ENCODE data around the gene PRELID3B. TPM values are rescaled to one million over a fixed set of nuclear protein-coding genes. Genes with fewer than 3 reads are reported as not detected.

Gene PRELID3B
- total RNA-seq, 1 donor from 2014 or later: 52.8 TPM

DNA sequence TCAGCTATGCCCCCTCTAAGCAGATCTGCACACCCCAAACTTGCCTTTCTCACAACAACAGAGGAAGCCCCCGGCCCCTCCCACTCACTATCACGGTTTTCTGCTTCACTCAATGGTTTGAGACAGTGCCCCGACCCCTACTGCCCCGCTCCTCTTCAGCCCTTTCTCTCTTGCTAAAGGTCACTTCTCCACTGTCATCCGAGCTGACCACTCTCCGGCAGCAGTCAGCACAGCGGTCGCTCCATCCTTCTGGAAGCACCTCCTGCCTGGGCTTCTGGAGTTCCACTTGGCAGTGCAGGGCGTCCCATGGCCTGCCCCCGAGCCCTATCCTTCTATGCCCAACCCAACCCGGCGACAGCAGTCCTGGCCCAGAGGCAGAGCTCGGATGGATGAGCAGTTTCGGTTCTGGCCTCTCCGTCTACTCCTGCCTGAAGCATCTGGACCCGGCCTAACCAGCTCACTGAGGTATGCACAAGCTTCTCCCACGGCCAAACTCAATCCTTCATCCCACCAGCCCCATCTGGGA, 39.6 kb downstream of the PRELID3B start:
- H3K4me1 Mint-ChIP-seq (ENCODE audit: low read depth): peaks cover 3% of the 10 kb centered on the region
- H3K27me3 Mint-ChIP-seq: no peaks in the 10 kb centered on the region
- TF ChIP-seq, protein P1, sequence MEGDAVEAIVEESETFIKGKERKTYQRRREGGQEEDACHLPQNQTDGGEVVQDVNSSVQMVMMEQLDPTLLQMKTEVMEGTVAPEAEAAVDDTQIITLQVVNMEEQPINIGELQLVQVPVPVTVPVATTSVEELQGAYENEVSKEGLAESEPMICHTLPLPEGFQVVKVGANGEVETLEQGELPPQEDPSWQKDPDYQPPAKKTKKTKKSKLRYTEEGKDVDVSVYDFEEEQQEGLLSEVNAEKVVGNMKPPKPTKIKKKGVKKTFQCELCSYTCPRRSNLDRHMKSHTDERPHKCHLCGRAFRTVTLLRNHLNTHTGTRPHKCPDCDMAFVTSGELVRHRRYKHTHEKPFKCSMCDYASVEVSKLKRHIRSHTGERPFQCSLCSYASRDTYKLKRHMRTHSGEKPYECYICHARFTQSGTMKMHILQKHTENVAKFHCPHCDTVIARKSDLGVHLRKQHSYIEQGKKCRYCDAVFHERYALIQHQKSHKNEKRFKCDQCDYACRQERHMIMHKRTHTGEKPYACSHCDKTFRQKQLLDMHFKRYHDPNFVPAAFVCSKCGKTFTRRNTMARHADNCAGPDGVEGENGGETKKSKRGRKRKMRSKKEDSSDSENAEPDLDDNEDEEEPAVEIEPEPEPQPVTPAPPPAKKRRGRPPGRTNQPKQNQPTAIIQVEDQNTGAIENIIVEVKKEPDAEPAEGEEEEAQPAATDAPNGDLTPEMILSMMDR (IDR thresholded peaks at IDR 0.05; ENCODE audit: unreplicated experiment): no peak
- no peak overlapping the region for H3K27ac Mint-ChIP-seq
- no peak overlapping the region for H3K4me3 Mint-ChIP-seq (ENCODE audit: low read depth)
- no peaks in the 10 kb centered on the region for H3K9me3 Mint-ChIP-seq (ENCODE audit: low read depth)
- peaks cover 12% of the 10 kb centered on the region for H3K36me3 Mint-ChIP-seq (ENCODE audit: insufficient read depth)
- DNase-seq (ENCODE audit: low spot score, unreplicated experiment): no peak

DNA sequence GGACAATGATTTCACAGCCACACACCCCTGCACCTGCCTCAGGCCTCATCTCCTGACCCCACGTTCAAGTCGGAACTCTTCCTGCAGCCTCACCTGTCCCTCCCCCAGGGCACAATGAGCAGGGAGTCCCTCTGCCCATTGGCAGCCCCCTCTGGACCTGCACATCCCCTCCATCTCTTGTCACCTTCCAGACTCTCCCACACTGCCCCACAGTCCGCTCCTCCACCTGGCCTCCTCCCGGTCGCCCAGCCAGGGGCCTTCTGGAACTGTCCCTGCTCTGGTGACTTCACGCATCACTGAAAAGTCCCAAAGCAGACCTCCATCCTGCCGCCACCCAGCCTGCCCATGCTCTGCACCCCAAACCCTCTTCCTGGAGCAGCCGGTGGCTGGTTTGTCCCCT, 40.2 kb downstream of the PRELID3B start:
- Mint-ChIP-seq H3K36me3 (ENCODE audit: insufficient read depth) (peaks cover 17% of the 10 kb centered on the region), H3K4me1 (ENCODE audit: low read depth) (peaks cover 3% of the 10 kb centered on the region), H3K4me3 (ENCODE audit: low read depth) (no peak overlapping the region), H3K27ac (no peak overlapping the region), H3K27me3 (no peaks in the 10 kb centered on the region), H3K9me3 (ENCODE audit: low read depth) (no peaks in the 10 kb centered on the region)
- no peak for DNase-seq (ENCODE audit: low spot score, unreplicated experiment)
- TF ChIP-seq, protein P1 (IDR thresholded peaks at IDR 0.05; ENCODE audit: unreplicated experiment): no peak

DNA sequence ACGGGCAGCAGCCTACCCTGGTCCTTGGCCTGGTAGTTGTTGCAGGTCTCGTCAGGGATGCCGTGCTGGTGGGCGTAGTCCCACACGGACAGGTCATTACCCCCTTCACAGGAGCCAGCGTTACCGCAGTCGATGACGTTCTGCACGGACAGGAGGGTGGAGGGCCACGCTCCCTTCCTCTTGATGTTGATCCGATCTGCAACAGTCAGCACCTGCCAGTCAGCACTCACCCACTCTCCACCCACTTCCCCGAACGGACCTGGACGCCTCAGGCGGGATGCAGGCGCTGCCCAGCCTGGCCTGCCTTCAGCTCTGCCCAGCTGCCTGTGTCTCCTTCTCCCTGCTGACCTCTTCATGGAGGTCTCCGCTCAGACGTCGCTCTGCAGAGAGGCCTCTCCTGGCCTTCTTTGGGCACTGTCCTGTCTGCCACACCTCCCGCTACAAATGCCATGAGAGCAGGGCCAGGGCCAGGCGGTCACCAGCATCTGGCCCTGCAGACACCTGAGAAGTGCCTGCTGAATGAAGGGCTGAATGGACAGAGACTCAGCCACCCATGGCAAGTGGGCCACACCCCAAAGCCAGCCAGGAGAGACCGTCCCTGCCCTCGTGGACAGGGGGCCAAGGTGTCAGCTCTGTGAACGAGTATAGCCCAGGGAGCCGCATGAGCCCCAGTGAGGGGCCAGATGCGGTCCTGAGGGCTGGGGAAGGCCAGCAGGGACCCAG, 41.0 kb downstream of the PRELID3B start:
- Mint-ChIP-seq H3K27ac (no peak overlapping the region), H3K36me3 (ENCODE audit: insufficient read depth) (peaks cover 22% of the 10 kb centered on the region), H3K4me3 (ENCODE audit: low read depth) (no peak overlapping the region), H3K9me3 (ENCODE audit: low read depth) (no peaks in the 10 kb centered on the region), H3K27me3 (no peaks in the 10 kb centered on the region), H3K4me1 (ENCODE audit: low read depth) (peaks cover 5% of the 10 kb centered on the region)
- TF ChIP-seq, protein P1 (IDR thresholded peaks at IDR 0.05; ENCODE audit: unreplicated experiment): no peak
- DNase-seq (ENCODE audit: low spot score, unreplicated experiment): no peak

DNA sequence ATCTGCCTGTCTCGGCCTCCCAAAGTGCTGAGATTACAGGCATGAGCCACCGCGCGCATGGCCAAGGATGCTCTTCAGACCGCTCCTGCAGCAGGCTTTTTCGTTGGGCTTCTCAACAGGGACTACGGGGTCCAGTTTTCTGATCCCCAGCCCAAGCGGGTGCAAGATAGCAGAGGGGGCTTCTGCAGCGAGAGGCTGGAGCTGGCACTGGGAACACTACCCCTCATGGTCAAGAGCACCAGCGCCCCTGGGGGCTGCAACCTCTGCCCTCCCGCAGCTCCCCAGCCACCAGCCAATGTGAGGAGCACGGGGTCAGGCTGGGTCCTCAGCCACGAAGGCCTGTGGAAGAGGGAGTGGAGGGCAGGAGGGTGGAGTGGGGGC, 41.5 kb downstream of the PRELID3B start:
- Mint-ChIP-seq H3K9me3 (ENCODE audit: low read depth) (no peaks in the 10 kb centered on the region), H3K36me3 (ENCODE audit: insufficient read depth) (peaks cover 28% of the 10 kb centered on the region), H3K27ac (no peak overlapping the region), H3K4me3 (ENCODE audit: low read depth) (no peak overlapping the region), H3K27me3 (no peaks in the 10 kb centered on the region), H3K4me1 (ENCODE audit: low read depth) (peaks cover 9% of the 10 kb centered on the region)
- TF ChIP-seq, protein P1 (IDR thresholded peaks at IDR 0.05; ENCODE audit: unreplicated experiment): no peak
- DNase-seq (ENCODE audit: low spot score, unreplicated experiment): no peak

DNA sequence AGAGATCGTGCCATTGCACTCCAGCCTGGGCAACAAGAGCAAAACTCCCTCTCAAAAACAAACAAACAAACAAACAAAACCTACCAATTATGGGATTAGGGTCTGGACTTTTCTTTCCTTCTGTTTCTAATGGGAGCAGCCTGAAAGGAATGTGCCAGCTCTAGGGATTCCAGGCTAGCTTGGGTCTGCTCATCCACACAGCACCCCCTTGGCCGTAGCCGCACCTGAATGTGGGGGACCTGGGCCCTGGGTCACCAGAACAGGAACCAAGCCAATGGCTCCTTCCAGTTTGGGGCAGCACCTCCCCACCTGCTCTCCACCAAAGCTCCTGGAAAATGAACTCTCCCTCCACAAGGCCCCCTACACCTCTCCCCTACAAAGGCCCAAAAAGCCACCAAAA, 42.3 kb downstream of the PRELID3B start:
- H3K4me3 Mint-ChIP-seq (ENCODE audit: low read depth): no peak overlapping the region
- peaks cover 34% of the 10 kb centered on the region for H3K36me3 Mint-ChIP-seq (ENCODE audit: insufficient read depth)
- TF ChIP-seq, protein P1 (IDR thresholded peaks at IDR 0.05; ENCODE audit: unreplicated experiment): no peak
- H3K4me1 Mint-ChIP-seq (ENCODE audit: low read depth): peaks cover 16% of the 10 kb centered on the region
- no peaks in the 10 kb centered on the region for H3K9me3 Mint-ChIP-seq (ENCODE audit: low read depth)
- DNase-seq (ENCODE audit: low spot score, unreplicated experiment): no peak
- no peaks in the 10 kb centered on the region for H3K27me3 Mint-ChIP-seq
- no peak overlapping the region for H3K27ac Mint-ChIP-seq

Data from progenitor cell of endocrine pancreas (in vitro differentiated cells).